Stimulated activated CD4-positive, alpha-beta T cell treated with anti-CD3 and anti-CD28 coated beads, TNF-alpha, amount 100 ng/mL, for 1 hour (primary cell): Measurements from ENCODE around the gene BTBD18.
"Not testable (repeated sequence)": the region's sequence is repeated elsewhere in the genome, so short reads cannot be mapped to it uniquely, and the experiment has no call there.

Experiments
- DNase-seq, 3 donors: peaks; one replicate each; pipeline ENCODE4 v3.0.0-alpha.2; 2020; ENCODE audit warnings: low read depth in 3 of 3, low spot score in 1 of 3

The BTBD18 gene

GRCh38 chr11:57732661-57733060 lies 19.0 kb downstream of the BTBD18 start:
- no peak for DNase-seq

- DNase-seq: no peak
These were observed 22.1 kb downstream of the BTBD18 start for GRCh38 chr11:57729479-57729878.

DNA sequence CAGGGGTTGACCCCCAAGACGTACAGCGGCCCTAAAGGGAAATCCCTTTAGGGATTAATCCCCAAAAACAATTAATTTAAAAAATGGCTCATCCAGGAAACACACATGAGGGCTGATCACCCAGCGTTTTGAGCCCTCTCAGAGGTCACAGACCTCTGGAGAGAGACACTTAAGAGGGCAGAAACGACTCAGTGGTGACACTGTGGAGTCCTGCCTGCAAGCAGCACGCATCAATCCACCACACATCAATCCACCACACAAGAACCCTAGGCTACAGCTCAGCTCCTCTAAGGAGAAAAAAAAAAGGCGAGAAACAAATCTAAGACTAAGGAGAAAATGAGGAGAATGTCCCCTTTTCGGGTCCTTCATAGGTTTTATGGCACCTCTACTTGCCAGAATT lies 22.8 kb downstream of the BTBD18 start:
- DNase-seq: no peak

- DNase-seq: no peak
These were observed 24.4 kb downstream of the BTBD18 start for GRCh38 chr11:57727185-57727584.

- not testable (repeated sequence) for DNase-seq
These were observed 34.9 kb downstream of the BTBD18 start for GRCh38 chr11:57716726-57717125.

GRCh38 chr11:57713835-57714234 lies 37.8 kb downstream of the BTBD18 start:
- no peak for DNase-seq

DNA sequence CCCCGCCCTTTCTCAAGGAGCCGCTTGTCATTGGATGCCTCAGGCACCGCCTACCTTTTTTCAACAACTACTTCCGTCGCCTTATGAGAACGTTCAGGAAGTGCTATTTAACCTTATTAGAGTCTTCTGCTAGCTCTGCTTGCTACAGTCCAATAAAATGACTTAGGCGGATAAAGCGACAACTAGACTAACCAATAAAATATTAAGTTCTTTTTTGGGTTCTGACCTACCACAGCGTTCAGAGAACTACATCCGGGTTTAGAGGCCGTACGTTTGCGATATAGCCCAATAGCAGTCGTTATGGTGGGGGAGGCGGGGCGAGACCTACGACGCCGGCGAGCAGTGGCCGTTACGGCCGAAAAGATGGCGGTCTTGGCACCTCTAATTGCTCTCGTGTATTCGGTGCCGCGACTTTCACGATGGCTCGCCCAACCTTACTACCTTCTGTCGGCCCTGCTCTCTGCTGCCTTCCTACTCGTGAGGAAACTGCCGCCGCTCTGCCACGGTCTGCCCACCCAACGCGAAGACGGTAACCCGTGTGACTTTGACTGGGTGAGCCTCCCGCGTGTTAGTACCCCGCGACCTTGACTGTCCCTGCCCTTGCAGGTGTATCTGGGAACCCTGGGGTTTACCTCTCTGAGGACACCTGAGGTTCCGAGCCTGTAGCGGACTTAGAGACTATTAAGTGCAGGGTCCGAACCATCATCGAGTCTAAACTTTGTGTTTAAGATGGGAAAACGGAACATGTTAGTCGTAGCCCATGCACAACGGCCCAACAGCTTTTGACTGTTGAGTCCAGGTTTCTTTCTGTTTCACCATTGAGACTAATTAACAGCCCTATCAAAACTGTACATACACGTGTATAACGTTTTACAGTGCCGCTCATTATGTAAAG lies 39.1 kb downstream of the BTBD18 start, which contains the start of gene TMX2:
TMX2 (plus strand) TSS at position 338 of the 895 bp plus-strand sequence; CDS start at position 364, 26 bp downstream.
- peak; percentile 71 to 76 (median 72) for DNase-seq

- peak; percentile 43 to 55 (median 43) for DNase-seq
These were observed 40.0 kb downstream of the BTBD18 start, which contains the start of gene MED19 for GRCh38 chr11:57711414-57712255. MED19 (minus strand) TSS chr11:57712215; CDS start chr11:57712179, 36 bp downstream.

- no peak for DNase-seq
These were observed 41.7 kb downstream of the BTBD18 start for GRCh38 chr11:57709802-57710367.

- DNase-seq: not testable (repeated sequence)
These were observed 46.2 kb downstream of the BTBD18 start for GRCh38 chr11:57705432-57705831.

DNA sequence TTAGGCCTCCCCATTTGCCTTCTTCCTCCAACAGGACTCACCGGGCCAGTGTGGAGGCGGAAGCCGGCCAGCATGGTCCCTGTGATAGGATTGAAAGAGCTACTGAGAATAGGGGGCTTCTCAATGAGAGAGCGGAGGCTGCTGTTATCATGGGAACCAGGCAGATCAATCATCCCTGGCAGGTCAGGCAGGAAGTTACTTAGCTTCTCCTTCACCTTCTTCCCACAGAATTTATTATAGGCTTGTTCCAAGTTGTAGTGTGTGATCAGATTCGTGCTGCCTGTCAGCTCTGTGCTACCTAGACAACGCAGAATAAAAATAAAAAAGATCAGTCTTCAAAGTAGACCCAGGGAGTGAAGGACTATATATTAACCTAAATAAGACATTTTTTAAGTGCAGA lies 46.7 kb downstream of the BTBD18 start:
- no peak for DNase-seq

DNA sequence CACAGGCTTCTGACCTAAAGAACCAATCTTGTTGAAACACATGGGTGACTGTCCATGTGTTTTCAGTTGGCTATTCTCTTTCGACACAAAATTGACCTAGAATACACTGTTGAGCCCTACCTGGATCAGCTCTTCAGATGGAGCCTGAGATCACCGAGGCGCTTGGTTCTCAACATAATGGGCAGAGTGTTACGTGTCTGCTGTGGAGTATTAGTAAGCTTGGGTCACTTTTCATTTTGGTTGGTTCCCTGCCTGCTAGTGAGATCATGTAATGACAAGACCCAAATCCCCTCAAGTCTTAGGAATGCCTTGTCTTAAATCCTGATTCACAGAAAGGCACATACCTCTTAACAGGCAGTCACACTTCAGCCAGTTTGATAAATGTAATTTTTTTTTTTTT lies 48.3 kb downstream of the BTBD18 start:
- DNase-seq: no peak

GRCh38 chr11:57700425-57700824 lies 51.2 kb downstream of the BTBD18 start:
- no peak for DNase-seq

GRCh38 chr11:57699813-57700212 lies 51.8 kb downstream of the BTBD18 start:
- no peak for DNase-seq

- DNase-seq: no peak
These were observed 52.7 kb downstream of the BTBD18 start for GRCh38 chr11:57698843-57699365.
